ENCODE data around the gene UBAP1.
"Not testable (repeated sequence)": the region's sequence is repeated elsewhere in the genome, so short reads cannot be mapped to it uniquely, and the experiment has no call there.

Gene UBAP1

DNA sequence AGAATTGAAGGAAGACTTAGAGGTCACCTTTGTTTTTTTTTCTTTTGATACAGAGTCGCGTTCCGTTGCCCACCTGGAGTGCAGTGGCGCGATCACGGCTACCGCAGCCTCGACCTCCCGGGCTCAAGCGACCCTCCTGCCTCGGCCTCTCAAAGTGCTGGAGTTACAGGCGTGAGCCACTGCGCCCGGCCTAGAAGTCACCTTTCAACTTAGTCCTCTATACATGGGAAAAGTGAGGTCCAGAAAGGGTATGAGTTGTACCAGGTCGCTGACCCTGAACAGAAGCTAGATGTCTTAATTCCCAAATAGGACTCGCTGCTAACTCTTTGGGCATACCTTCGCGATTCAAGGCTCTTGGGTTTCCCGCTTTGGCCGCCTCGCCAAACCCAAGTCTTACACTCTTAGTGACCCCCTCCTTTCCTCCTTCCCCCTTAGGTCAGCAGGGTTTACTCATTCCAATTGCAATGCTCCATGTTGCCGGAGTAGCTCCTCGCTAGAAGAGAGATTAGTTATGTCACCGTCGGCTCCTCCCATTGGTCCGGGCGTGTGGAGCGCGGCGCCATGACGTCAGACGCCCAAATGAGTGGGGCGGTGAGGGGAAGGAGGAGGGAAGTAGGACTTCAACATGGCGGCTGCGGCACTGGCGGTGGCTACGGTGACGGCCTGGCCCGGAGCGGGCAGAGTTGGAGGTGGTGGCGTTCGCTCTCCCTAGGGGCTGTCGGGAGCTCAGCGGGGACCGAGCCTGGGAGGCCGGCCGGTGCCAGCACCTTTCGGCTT, at the start of gene UBAP1:
UBAP1 (plus strand) TSS at position 608 of the 777 bp plus-strand sequence. CDS start 41,872 bp downstream, outside the sequence.
- in situ Hi-C loops (cut with MboI; ENCODE audit: low sequenced_read_pairs), result no loop called here

DNA sequence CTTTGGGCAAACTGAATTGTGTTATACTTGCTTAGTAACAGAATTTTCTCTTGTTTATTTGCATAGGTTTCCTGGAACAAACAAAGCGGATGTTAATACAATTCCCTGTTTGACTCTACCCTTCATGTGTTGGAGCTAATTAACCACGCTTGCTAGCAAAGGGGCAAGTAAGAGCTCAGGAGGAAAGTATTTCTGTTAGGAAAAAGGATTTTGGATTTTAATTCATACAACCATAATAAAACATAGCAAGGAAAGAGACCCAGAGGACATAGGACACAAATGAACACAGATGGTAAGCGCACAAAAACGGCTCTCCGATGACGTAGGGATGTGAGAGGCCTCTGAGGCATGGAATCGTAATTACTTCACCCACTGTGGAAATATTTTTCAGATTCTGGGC, 47.3 kb upstream of the UBAP1 start:
- in situ Hi-C loops (cut with MboI; ENCODE audit: low sequenced_read_pairs), result no loop called here

DNA sequence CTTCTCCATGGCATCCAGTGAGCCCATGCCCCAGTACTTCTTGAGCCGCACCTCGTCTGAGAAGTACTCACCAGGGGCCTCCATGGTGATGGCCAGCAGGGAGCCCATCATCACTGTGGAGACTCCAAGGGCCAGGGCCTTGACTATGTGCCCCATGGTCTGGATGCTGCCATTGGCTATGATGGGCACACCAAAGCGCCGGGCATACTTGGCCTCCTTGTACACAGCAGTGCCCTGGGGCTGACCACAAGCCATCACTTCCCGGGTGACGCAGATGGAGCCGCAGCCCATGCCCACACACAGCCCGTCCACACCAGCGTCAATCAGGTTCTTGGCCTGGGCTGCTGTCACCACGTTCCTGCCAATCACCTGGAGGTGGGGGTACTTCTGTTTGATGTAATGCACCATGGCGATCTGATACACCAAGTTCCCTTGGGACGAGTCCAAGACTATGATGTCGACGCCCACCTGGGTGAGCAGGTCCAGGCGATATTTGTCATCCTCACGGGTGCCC, 45.4 kb upstream of the UBAP1 start:
- in situ Hi-C loops (cut with MboI; ENCODE audit: low sequenced_read_pairs), result no loop called here

DNA sequence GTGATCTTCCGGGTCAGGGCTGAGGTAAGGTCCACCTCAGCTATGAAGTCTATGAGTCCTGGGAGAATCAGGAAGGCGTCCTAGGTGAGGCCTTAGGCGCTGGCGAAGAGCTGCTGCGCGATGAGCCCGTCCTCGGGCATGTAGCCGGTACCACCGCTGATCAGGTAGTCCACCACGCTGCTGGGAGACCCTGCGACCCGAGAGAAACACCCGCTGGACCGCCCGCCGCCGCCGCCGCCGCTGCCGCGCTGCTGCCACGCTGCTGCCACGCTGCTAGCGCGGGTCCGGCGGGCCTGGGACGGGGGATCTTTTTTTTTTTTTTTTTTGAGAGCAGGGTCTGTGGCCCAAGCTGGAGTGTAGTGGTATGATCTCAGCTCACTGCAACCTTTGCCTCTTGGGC, 44.3 kb upstream of the UBAP1 start:
- in situ Hi-C loops (cut with MboI; ENCODE audit: low sequenced_read_pairs), result no loop called here

DNA sequence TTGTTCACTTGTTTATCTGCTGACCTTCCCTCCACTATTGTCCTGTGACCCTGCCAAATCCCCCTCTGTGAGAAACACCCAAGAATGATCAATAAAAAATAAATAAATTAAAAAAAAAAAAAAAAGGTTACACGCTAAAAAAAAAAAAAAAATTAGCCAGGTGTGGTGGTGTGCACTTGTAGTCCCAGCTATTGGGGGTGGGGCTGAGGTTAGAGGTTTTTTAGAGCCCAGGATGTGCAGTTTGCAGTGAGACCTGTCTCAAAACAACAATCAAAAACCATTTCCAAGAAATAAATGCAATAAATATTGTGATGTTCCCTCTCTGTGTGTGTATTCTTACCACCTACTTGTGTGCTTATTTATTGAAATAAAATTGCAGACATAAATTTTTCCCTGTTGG, 40.2 kb upstream of the UBAP1 start:
- in situ Hi-C loops (cut with MboI; ENCODE audit: low sequenced_read_pairs), result not testable (repeated sequence)

DNA sequence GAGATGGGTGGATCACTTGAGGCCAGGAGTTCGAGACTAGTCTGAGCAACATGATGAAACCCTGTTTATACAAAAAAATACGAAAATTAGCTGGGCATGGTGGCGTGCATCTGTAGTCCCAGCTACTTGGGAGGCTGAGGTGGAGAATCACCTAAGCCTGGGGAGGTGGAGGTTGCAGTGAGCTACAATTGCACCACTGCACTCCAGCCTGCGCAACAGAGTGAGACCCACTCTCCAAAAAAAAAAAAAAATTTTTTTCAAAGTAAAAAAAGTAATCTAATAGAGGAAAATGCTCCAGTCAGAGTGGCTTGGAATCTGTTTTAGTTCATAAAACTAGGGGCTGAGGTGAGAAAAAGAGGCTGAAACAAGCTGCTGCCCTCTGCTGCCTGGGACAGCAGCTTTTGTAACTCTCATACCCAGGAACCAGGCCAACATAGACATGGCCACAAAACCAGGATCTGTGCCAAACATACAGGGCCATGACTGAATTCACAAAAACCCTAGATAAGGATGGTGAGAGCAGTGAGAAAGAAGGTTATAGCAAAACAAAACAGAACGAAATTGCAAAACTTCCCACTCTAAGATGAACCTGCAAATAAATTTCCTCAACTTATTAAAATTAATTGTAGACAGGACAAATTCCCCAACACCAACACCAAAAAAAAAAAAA, 39.2 kb upstream of the UBAP1 start:
- in situ Hi-C loops (cut with MboI; ENCODE audit: low sequenced_read_pairs), result no loop called here

DNA sequence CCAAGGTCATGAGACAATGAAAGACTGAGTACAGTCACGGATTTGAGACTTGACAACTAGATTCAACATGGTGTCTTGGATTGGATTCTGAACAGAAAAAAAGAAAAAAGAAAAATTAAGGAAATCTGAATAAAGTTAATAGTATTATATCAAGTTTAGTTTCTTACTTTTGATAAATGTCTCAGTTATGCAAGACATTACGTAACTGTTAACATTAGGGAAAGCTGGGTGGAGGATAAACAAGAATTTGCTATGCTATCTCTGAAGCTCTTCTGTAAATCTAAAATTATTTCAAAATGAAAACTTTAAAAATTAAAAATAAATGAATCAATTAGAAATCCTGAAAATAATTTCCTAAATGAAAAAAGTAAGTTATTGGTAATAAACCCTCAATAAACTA, 38.0 kb upstream of the UBAP1 start:
- in situ Hi-C loops (cut with MboI; ENCODE audit: low sequenced_read_pairs), result no loop called here

DNA sequence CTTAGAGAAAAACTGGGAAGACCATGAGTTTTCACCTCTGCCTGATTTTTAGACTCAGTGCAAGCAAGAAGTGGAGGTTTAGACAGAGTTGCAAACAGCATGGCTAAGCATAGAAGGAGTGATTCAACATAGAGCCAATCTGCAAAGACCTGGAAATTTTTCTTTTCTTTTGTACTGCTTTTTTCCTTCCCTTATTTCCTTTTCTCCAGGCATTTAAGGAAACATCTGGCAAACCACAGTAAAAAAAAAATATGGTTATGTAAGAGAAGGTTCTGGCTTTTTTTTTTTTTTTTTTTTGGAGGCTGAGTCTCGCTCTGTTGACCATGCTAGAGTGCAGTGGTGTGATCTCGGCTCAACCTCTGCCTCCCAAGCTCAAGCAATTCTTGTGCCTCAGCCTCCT, 35.7 kb upstream of the UBAP1 start:
- in situ Hi-C loops (cut with MboI; ENCODE audit: low sequenced_read_pairs), result no loop called here

DNA sequence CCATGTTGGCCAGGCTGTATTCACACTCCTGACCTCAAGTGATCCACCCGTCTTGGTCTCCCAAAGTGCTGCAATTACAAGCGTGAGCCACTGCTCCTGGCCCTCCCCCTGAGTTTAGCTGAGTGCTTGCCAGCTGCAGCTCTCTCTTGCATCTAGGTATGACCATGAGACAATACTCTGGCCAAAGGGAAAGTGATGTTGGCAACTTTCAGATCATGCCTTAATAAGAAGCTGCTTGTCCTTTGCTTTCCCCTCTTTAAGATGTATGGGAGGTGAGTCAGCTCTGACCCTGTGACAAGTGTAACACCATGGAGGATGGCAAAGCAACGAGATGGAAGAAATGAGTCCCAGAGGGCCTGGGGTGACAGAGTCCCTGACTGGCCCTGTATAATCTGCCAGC, 33.7 kb upstream of the UBAP1 start:
- in situ Hi-C loops (cut with MboI; ENCODE audit: low sequenced_read_pairs), result no loop called here

DNA sequence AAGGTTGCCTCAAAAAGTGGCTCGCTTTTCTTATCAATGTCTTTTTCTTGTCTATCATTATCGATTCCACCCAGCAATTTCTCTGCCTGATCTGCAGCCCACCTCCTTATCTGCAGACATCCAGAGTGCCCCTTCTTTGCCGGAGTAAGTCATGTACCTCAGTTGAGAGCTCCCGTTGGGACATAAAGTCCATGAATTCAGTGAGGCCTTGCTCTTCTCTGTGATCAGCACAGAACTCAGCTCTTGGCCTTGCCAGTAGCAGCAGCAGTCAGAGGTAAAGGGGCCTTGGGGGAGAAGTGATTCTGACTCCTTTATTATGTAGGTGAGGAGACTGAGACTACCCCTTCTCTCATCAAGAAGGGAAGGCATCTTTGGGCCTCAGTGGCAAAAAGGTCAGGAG, 27.4 kb upstream of the UBAP1 start:
- in situ Hi-C loops (cut with MboI; ENCODE audit: low sequenced_read_pairs), result no loop called here

DNA sequence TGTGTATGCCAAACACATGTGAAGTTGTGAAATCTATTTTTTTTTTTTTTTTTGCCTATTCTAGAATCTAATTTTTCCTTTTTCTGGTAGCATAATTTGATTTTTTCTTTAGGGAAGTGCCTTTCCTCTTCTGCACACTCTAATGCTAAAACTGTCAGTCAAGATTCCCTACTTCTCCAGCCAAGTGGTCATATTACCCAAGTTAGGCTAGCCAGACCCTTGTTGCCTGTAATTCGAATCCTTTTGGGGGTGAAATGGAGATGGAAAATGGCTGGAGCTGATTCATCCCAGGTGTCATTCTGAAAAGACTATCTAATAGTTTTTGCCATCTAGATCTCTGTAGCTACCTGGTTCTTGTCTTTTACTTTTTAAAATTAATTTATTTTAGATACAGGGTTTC, 24.8 kb upstream of the UBAP1 start:
- in situ Hi-C loops (cut with MboI; ENCODE audit: low sequenced_read_pairs), result no loop called here

DNA sequence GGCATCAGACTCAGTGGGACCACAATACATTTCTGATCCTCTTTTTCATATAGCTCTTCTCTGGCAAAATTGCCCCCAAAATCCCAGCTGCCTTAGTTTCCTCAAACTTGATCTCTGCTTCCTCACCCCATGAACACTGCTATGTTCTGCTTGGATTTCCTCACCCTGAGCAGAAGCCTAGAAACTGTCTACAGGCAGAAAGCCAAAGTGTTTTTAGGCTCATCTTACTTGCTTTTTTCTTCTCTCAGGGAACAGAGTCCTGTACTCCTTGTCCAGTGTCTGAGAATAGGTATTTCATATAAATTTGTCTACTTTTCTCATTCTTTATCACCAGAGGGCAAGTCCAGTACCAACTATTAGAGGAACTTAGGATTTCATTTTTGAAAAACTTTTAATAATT, 21.5 kb upstream of the UBAP1 start:
- in situ Hi-C loops (cut with MboI; ENCODE audit: low sequenced_read_pairs), result no loop called here

DNA sequence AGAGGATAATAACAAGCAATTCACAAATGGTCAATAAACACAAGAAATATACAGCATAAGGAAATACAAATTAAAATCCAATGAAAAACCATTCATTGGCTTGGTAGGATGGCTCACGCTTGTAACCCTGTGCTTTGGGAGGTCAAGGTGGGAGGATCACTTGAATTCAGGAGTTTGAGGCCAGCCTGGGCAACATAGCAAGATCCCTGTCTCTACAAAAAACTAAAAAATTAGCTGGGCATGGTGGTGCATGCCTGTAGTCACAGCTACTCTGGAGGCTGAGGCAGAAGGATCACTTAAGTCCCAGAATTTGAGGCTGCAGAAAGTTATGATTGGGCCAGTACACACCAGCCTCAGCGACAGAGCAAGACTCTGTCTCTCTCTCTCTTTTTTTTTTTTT, 20.9 kb upstream of the UBAP1 start:
- in situ Hi-C loops (cut with MboI; ENCODE audit: low sequenced_read_pairs), result no loop called here

DNA sequence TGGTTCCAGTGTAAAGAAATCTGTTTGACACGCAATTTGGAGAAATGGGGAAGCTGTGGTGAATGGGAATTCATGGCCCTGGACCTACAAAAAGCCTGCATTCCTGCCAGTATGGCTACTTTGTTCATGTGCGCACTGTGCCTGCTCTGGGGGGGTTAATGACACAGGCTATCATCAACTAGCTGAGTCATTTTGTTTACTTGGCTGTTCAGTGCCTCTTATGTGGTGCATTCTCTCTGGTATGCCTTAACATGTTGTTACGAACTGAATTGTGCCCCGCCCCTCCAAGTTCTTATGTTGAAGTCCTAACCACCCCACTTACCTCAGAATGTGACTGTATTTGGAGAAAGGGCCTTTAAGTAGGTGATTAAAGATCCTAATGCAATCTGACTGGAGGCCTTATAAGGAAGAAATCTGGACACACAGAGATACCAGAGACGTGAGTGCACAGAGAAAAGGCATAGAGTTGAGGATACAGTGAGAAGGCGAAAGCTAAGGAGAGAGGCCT, 20.4 kb upstream of the UBAP1 start:
- in situ Hi-C loops (cut with MboI; ENCODE audit: low sequenced_read_pairs), result no loop called here

DNA sequence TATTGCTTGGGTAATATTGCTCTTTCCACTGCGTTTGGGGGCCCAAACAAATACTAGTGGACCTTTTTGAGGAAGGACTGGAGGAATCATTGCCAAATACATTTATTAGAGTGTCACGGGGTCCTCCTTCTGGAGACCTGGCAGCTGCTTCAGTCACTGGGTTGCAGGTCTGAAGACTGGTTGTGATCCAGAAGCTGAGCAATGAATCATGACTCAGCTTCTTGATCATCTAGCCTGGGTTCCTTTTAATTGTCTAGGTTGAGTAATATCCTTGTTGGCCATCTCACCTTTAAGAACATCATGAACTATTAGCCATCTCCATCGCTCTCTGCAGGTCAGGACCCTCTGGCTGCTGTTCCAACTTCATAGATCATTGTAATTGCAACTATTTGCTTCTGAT, 15.4 kb upstream of the UBAP1 start:
- in situ Hi-C loops (cut with MboI; ENCODE audit: low sequenced_read_pairs), result no loop called here

DNA sequence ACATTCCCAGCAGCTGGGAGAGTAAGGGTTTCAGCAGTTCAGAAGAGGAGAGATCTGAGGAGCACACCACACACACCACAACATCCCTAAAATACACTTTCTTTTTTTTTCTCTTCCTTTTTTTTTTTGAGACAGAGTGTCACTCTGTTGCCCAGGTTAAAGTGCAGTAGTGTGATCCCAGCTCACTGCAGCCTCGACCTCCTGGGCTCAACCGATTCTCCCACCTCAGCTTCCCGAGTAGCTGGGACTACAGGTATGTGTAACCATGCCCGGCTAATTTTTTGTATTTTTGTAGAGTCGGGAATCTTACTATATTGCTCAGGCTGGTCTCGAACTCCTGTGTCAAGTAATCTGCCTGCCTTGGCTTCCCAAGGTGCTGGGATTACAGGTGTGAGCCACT, 9.7 kb upstream of the UBAP1 start:
- in situ Hi-C loops (cut with MboI; ENCODE audit: low sequenced_read_pairs), result no loop called here

DNA sequence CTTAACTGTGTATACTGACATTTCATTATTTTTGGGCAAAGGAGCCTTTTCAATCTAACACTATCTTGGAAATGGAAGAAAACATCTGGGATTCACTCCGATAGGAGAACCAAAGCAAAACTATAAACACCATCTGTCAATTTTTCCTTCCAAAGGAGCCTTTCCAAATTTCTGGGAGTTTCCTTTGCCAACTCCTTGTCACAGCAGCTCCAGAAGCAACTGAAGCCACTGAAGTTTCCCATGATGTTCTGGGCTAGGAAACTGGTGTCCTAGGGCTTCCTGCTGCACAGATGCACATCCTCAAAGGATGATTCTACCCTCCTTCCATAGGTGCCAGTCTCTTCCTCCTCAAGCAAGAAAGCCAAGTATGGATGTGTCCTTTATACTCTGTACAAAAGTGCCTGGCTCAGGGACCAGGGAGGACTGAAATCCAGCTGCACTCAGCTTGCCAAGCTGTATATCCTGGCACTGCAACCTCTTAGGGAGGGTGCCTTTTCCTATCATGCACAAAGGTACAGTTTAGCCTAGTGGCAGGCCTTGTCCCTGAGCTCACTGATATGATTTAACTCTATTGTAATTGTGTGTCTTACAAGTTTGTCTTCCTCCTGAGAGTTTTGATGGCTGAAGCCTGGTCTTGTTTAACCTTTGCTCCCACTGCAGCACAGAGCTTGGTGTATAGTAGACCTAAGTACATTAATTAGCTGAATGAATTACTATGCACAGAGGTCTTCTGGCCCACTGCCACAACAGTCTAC, 8.4 kb upstream of the UBAP1 start:
- in situ Hi-C loops (cut with MboI; ENCODE audit: low sequenced_read_pairs), result no loop called here

DNA sequence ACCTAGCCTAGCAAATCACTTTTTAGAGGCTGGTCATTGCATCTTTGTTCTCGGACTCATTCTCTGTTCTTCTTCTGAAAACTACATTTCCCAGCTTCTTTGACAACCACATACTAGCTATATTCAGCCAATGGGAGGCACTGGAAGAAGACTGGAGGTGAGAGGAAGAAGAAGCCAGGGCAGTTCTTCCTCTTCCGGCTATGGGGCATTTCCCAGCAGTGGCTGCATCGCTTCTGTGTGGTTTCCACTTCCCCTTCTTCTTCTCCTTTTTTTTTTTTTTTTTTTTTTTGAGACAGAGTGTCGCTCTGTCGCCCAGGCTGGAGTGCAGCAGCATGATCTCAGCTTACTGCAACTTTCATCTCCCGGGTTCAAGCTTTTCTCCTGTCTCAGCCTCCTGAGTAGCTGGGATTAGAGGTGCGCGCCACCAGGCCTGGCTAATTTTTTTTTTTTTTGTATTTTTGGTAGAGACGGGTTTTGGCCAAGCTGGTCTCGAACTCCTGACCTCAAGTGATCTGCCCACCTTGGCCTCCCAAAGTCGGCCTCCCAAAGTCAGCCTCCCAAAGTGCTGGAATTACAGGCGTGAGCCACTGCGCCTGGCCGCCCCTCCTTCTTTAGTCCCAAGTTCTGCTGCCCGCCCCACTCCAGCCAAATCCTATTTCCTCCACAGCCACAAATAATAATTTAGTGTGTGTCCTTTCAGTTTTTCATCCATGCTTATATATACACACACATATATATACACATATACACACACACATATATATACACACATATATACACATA, 6.9 kb upstream of the UBAP1 start:
- in situ Hi-C loops (cut with MboI; ENCODE audit: low sequenced_read_pairs), result no loop called here

DNA sequence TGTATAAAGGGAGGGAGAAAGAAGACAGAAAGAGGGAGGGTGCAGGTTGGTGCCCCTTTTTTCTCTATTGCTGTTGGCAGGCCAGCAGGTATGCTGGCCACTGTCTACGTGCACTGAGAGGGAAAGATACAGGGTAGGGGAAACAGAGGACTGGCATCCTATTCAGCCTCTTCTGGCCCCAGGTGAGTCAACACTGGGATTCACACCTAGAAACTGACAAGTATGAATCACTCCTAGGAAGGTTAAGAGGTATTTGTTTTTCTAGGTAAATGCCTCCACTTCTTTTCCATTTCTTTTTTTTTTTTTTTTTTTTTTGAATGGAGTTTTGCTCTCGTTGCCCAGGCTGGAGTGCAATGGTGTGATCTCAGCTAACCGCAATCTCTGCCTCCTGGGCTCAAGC, 2.8 kb upstream of the UBAP1 start:
- in situ Hi-C loops (cut with MboI; ENCODE audit: low sequenced_read_pairs), result no loop called here

DNA sequence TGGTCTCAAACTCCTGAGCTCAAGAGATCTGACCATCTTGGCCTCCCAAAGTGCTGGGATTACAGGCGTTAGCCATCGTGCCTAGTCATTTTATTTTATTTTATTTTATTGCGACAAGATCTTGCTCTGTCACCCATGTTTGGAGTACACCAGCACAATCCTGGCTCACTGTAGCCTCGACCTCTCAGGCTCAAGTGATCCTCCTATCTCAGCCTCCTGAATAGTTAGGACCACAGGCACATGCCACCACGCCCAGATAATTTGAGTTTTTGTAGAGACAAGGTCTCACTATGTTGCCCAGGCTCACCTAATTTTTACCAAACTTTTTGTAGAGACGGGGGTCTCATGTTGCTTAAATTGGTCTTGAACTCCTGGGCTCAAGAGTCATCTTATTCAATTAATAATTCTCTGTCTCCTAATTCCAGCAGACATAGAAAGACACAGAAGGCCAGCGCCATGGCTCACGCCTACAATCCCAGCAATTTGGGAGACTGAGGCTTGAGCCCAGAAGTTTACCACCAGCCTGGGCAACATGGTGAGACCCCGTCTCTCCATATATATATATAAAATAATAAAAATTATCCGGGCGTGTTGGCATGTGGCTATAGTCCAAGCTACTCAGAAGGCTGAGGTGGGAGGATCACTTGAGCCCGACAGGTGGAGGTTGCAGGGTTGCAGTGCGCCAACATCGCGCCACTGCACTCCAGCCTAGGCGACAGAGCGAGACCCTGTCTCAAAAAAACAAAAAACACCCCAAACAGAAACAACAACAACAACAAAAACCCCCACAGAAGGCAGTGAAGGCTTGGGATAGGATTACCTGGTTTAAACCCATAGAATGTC, 1.0 kb upstream of the UBAP1 start:
- in situ Hi-C loops (cut with MboI; ENCODE audit: low sequenced_read_pairs), result no loop called here
